NCI-H2227 (cell line): ENCODE data around the gene BEST1.
"Not testable (repeated sequence)": the region's sequence is repeated elsewhere in the genome, so short reads cannot be mapped to it uniquely, and the experiment has no call there.

Source experiments
- DNase-seq: peaks from one replicate; lab custom pipeline; 2025; ENCODE audit not compliant: unreplicated experiment; lab: John Stamatoyannopoulos, UW

Gene BEST1

GRCh38 chr11:61947486-61948210, 2.5 kb upstream of the BEST1 start:
- peak; percentile 87 for DNase-seq

GRCh38 chr11:61948505-61948904, 1.6 kb upstream of the BEST1 start:
- no peak for DNase-seq

GRCh38 chr11:61949169-61950034, 749 bp upstream of the BEST1 start:
- peak; percentile 95 for DNase-seq

- DNase-seq = no peak
Observed at GRCh38 chr11:61951484-61952135, 1.5 kb downstream of the BEST1 start.

- no peak for DNase-seq
Observed at GRCh38 chr11:61952882-61953281, 2.7 kb downstream of the BEST1 start.

- DNase-seq = not testable (repeated sequence)
Observed at GRCh38 chr11:61953632-61954031, 3.5 kb downstream of the BEST1 start.

- no peak for DNase-seq
Observed at GRCh38 chr11:61954106-61954850, 4.1 kb downstream of the BEST1 start.

- DNase-seq = peak; percentile 25
Observed at GRCh38 chr11:61954851-61955421, 4.8 kb downstream of the BEST1 start.

GRCh38 chr11:61955422-61956135, 5.4 kb downstream of the BEST1 start:
- DNase-seq = no peak

- no peak for DNase-seq
Observed at GRCh38 chr11:61956191-61957020, 6.3 kb downstream of the BEST1 start.

- DNase-seq = no peak
Observed at GRCh38 chr11:61957021-61957770, 7.0 kb downstream of the BEST1 start.

- no peak for DNase-seq
Observed at GRCh38 chr11:61958590-61958989, 8.4 kb downstream of the BEST1 start.

- no peak for DNase-seq
Observed at GRCh38 chr11:61959114-61959513, 9.0 kb downstream of the BEST1 start.

GRCh38 chr11:61959678-61960077, 9.5 kb downstream of the BEST1 start:
- DNase-seq = no peak

- no peak for DNase-seq
Observed at GRCh38 chr11:61960532-61960931, 10.4 kb downstream of the BEST1 start.

- no peak for DNase-seq
Observed at GRCh38 chr11:61961570-61962212, 11.5 kb downstream of the BEST1 start.

- no peak for DNase-seq
Observed at GRCh38 chr11:61962213-61963015, 12.3 kb downstream of the BEST1 start.
